Neural progenitor cell (in vitro differentiated cells): ENCODE data around the gene CENPX.

ENCODE experiments used
- CTCF ChIP-seq: fragments of 200-600 bp; sonication (generic); IDR thresholded peaks from 2 replicates; pipeline ENCODE4 v1.5.1; 2017; ENCODE audit warnings: antibody characterized with exemption, mild to moderate bottlenecking
- EZH2 ChIP-seq: fragments of 200-600 bp; sonication (generic); IDR thresholded peaks from 2 replicates; pipeline ENCODE4 v1.6.1; 2017; ENCODE audit warnings: antibody characterized with exemption, mild to moderate bottlenecking, moderate library complexity

DNA sequence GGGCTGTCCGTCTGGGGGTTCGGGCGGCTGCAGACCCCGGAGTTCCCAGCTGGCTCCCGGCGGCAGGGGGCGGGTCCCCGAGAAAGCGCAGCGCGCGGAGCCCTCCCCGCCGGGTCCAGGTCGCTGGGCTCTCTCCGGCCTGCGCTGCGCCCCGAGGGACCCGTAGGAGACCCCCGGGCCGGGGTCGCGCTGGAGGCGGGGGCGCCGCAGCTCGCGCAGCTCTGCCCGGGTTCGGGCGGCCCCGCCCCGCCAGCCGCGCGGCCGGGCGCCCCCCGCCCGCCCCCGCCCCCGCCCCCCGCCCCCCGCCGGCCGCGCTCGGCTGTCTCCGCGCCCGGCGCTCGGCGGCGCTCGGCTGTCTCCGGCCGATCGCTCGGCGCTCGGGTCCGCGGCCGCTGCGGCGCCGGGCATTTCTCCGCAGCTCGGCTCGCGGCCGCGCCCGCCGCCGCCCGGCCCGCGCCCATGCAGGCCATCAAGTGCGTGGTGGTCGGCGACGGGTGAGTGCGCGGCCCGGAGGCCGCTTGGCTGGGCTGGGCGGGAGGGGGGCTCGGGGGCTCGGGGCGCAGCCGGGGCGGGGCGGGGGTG lies 8.7 kb upstream of the CENPX start, which contains the start of gene RAC3:
- no peak for TF ChIP-seq EZH2
- no peak for TF ChIP-seq CTCF
